ENCODE data around the gene CKS2.

Gene CKS2

GRCh38 chr9:89363311-89363670 is 52.3 kb downstream of the CKS2 start:
- no peak for TF ChIP-seq CTCF (IDR thresholded peaks at IDR 0.05; ENCODE audit: low read depth, low read length, poor library complexity, severe bottlenecking)
- TF ChIP-seq EZH2phosphoT487 (IDR thresholded peaks at IDR 0.05; ENCODE audit: borderline replicate concordance, low read length): no peak
- Histone ChIP-seq H4K20me1 (ENCODE audit: control insufficient read depth, insufficient read depth, low read depth, low read length) (no peaks in the 10 kb centered on the region), H3K27ac (ENCODE audit: low read depth, low read length) (no peak overlapping the region), H3K4me2 (ENCODE audit: low read length) (no peak overlapping the region), H3K4me3 (ENCODE audit: low read length) (no peak overlapping the region), H3K9me2 (replicated peaks; ENCODE audit: control insufficient read depth, low read length) (no peaks in the 10 kb centered on the region), H3K27me3 (ENCODE audit: control insufficient read depth, low read length) (no peaks in the 10 kb centered on the region), H3F3A (ENCODE audit: control insufficient read depth, insufficient read depth) (no peaks in the 10 kb centered on the region), H3K36me3 (ENCODE audit: control insufficient read depth, low read length) (peaks cover 36% of the 10 kb centered on the region), H3K79me2 (ENCODE audit: control insufficient read depth, low read length) (no peaks in the 10 kb centered on the region), H3K9me3 (ENCODE audit: control insufficient read depth, insufficient read depth, low read length) (no peaks in the 10 kb centered on the region), H3K4me1 (ENCODE audit: control insufficient read depth, low read length) (no peaks in the 10 kb centered on the region)

GRCh38 chr9:89363921-89364665 is 53.1 kb downstream of the CKS2 start:
- Histone ChIP-seq H3K36me3 (ENCODE audit: control insufficient read depth, low read length) (peaks cover 28% of the 10 kb centered on the region), H3K4me2 (ENCODE audit: low read length) (no peak overlapping the region), H3K27ac (ENCODE audit: low read depth, low read length) (no peak overlapping the region), H3K9me2 (replicated peaks; ENCODE audit: control insufficient read depth, low read length) (no peaks in the 10 kb centered on the region), H3F3A (ENCODE audit: control insufficient read depth, insufficient read depth) (no peaks in the 10 kb centered on the region), H3K4me1 (ENCODE audit: control insufficient read depth, low read length) (no peaks in the 10 kb centered on the region), H3K4me3 (ENCODE audit: low read length) (no peak overlapping the region), H3K9me3 (ENCODE audit: control insufficient read depth, insufficient read depth, low read length) (no peaks in the 10 kb centered on the region), H4K20me1 (ENCODE audit: control insufficient read depth, insufficient read depth, low read depth, low read length) (no peaks in the 10 kb centered on the region), H3K79me2 (ENCODE audit: control insufficient read depth, low read length) (no peaks in the 10 kb centered on the region), H3K27me3 (ENCODE audit: control insufficient read depth, low read length) (no peaks in the 10 kb centered on the region)
- TF ChIP-seq CTCF (IDR thresholded peaks at IDR 0.05; ENCODE audit: low read depth, low read length, poor library complexity, severe bottlenecking) (no peak), EZH2phosphoT487 (IDR thresholded peaks at IDR 0.05; ENCODE audit: borderline replicate concordance, low read length) (no peak)

GRCh38 chr9:89364666-89365531 is 53.9 kb downstream of the CKS2 start:
- no peak overlapping the region for H3K4me2 ChIP-seq (ENCODE audit: low read length)
- no peaks in the 10 kb centered on the region for H3K9me2 ChIP-seq (replicated peaks; ENCODE audit: control insufficient read depth, low read length)
- no peaks in the 10 kb centered on the region for H3K79me2 ChIP-seq (ENCODE audit: control insufficient read depth, low read length)
- no peak overlapping the region for H3K27ac ChIP-seq (ENCODE audit: low read depth, low read length)
- H3K27me3 ChIP-seq (ENCODE audit: control insufficient read depth, low read length): no peaks in the 10 kb centered on the region
- no peak overlapping the region for H3K4me3 ChIP-seq (ENCODE audit: low read length)
- peaks cover 23% of the 10 kb centered on the region for H3K36me3 ChIP-seq (ENCODE audit: control insufficient read depth, low read length)
- H3F3A ChIP-seq (ENCODE audit: control insufficient read depth, insufficient read depth): no peaks in the 10 kb centered on the region
- no peaks in the 10 kb centered on the region for H3K4me1 ChIP-seq (ENCODE audit: control insufficient read depth, low read length)
- H4K20me1 ChIP-seq (ENCODE audit: control insufficient read depth, insufficient read depth, low read depth, low read length): no peaks in the 10 kb centered on the region
- H3K9me3 ChIP-seq (ENCODE audit: control insufficient read depth, insufficient read depth, low read length): no peaks in the 10 kb centered on the region
- TF ChIP-seq EZH2phosphoT487 (IDR thresholded peaks at IDR 0.05; ENCODE audit: borderline replicate concordance, low read length): no peak
- no peak for TF ChIP-seq CTCF (IDR thresholded peaks at IDR 0.05; ENCODE audit: low read depth, low read length, poor library complexity, severe bottlenecking)
